Ovary (tissue), 3 donors: ENCODE data around the gene ASIC2.

Experiments used
- CTCF ChIP-seq, 3 donors: fragments of 450-650 bp in 2 of 3; fragments of 200-600 bp in 1 of 3; IDR thresholded peaks; one replicate each; pipeline versions ENCODE4 v1.5.1 to v1.8.0; 2016 to 2022; ENCODE audit warnings: antibody characterized with exemption in 3 of 3, mild to moderate bottlenecking in 1 of 3
- POLR2A ChIP-seq: fragments of 450-650 bp; IDR thresholded peaks from one replicate; pipeline ENCODE4 v1.6.1; 2017; ENCODE audit warnings: antibody characterized with exemption, mild to moderate bottlenecking, moderate library complexity
- donor health status: DM: no; HTN: no; CAD: no.

GRCh38 chr17:33017366-33017765 is 275.7 kb downstream of the ASIC2 start:
- no peak for TF ChIP-seq CTCF (IDR thresholded peaks at IDR 0.05)
- TF ChIP-seq POLR2A = no peak
